Colonic mucosa (tissue), 4 donors: ENCODE data around the gene RASSF4. TPM values are rescaled to one million over a fixed set of nuclear protein-coding genes. Genes with fewer than 3 reads are reported as not detected.

Source experiments
- DNase-seq: peaks from one replicate; pipeline ENCODE4 v3.0.0-alpha.2; 2020
- H3K27ac ChIP-seq: fragments of 200-600 bp; one replicate; pipeline ENCODE4 v1.8.0; 2021
- H3K27me3 ChIP-seq: fragments of 200-600 bp; one replicate; pipeline ENCODE4 v1.8.0; 2021
- H3K36me3 ChIP-seq: fragments of 200-600 bp; one replicate; pipeline ENCODE4 v1.8.0; 2021
- H3K4me1 ChIP-seq: fragments of 200-600 bp; one replicate; pipeline ENCODE4 v1.8.0; 2021; ENCODE audit warnings: mild to moderate bottlenecking
- H3K4me3 ChIP-seq: fragments of 200-600 bp; one replicate; pipeline ENCODE4 v1.8.0; 2021
- H3K9ac ChIP-seq, 2 donors: one replicate each; pipeline ENCODE4 v1.7.0; 2013; ENCODE audit warnings: control low read depth in 2 of 2, low read depth in 2 of 2, low read length in 2 of 2
- H3K9me3 ChIP-seq: fragments of 200-600 bp; one replicate; pipeline ENCODE4 v1.8.0; 2021
- CTCF ChIP-seq: fragments of 200-600 bp; IDR thresholded peaks from one replicate; pipeline ENCODE4 v1.8.0; 2022; ENCODE audit warnings: antibody characterized with exemption, mild to moderate bottlenecking
- intact Hi-C: fragments of 100-400 bp; cut with DNase I; formaldehyde crosslinking; loops from one replicate; pipeline ENCODE4 v1.14.1; 2022
- total RNA-seq, 2 donors: library from RNA; stranded (reverse); fragmentation: NEBNext Ultra II Directional in 1 of 2; extraction: Animal tissue kit (Norgen Biotek cat#: 25700) in 1 of 2; gene quantifications; one replicate each; pipeline ENCODE4 v1.2.1, GENCODE V29; 2021
- donor health status: healthy.
- donor health status: DM: no; HTN: no; CAD: no.
- donor health status: DM: no; HTN: no; CAD: no.

The RASSF4 gene
- total RNA-seq, 2 donors from 2014 or later = 13.1 to 19.9 TPM

GRCh38 chr10:45015590-45015989 lies 56.0 kb downstream of the RASSF4 start:
- Histone ChIP-seq H3K9ac (no peak overlapping the region), H3K36me3 (no peaks in the 10 kb centered on the region), H3K4me1 (no peaks in the 10 kb centered on the region), H3K9me3 (no peaks in the 10 kb centered on the region), H3K27ac (no peak overlapping the region), H3K27me3 (no peaks in the 10 kb centered on the region), H3K4me3 (no peak overlapping the region)
- no peak for TF ChIP-seq CTCF
- DNase-seq = no peak
- intact Hi-C loops = no loop called here

DNA sequence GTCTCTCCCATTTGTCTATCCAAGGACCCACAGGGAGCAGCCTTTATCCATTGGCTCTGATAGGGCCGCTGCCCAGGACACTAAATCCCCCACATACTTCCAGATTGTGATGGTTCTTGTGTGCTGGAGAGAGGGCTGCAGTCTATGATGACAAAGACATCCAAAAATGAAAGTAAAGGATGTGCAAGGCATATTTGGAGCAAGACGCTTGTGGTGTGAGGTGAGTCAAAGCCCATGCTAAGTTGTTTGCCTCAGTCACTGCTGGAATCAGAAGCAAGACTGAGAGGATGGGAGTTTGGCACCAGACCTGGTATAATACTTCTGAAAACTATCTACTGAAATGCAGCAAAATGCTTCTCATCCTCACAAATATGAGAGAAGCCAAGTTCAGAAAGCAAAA lies 63.8 kb downstream of the RASSF4 start:
- no peak for TF ChIP-seq CTCF
- no peaks in the 10 kb centered on the region for H3K9me3 ChIP-seq
- intact Hi-C loops = no loop called here

GRCh38 chr10:45034301-45034700 lies 74.7 kb downstream of the RASSF4 start:
- DNase-seq = no peak
- Histone ChIP-seq H3K27ac (no peak overlapping the region), H3K4me3 (no peak overlapping the region), H3K9ac (no peak overlapping the region), H3K9me3 (no peaks in the 10 kb centered on the region), H3K4me1 (no peaks in the 10 kb centered on the region), H3K27me3 (no peaks in the 10 kb centered on the region), H3K36me3 (no peaks in the 10 kb centered on the region)
- TF ChIP-seq CTCF = no peak
- intact Hi-C loops = no loop called here

More for the DNA sequence above, 63.8 kb downstream of the RASSF4 start:
- no peak overlapping the region for H3K4me3 ChIP-seq
- H3K27me3 ChIP-seq = no peaks in the 10 kb centered on the region
- no peak overlapping the region for H3K27ac ChIP-seq
- H3K36me3 ChIP-seq = no peaks in the 10 kb centered on the region
- no peak for DNase-seq
- H3K4me1 ChIP-seq = no peaks in the 10 kb centered on the region
- no peak overlapping the region for H3K9ac ChIP-seq

DNA sequence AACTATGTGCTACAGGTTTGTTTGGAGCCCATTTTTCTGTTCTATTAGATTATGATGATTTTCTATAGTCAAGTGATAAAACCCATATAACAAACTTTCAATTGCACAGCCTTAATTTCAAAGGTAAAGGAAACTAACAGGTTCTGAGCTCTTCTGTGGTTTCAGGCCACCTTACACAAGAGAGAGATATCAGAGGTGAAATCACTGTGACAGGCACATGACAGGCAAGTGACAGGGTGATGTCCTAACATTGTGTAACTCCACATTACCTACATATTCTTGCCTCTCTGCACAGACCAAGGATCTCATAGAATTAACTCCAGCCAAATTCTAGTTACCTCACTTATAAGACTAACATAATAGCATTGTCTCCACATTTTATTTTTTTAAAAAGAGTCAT lies 76.1 kb downstream of the RASSF4 start:
- DNase-seq = no peak
- H3K9ac ChIP-seq = no peak overlapping the region
- intact Hi-C loops = no loop called here
- H3K27ac ChIP-seq = no peak overlapping the region
- no peaks in the 10 kb centered on the region for H3K36me3 ChIP-seq
- no peaks in the 10 kb centered on the region for H3K27me3 ChIP-seq
- no peak overlapping the region for H3K4me3 ChIP-seq
- H3K9me3 ChIP-seq = no peaks in the 10 kb centered on the region
- no peaks in the 10 kb centered on the region for H3K4me1 ChIP-seq
- TF ChIP-seq CTCF = no peak

- Histone ChIP-seq H3K9ac (no peak overlapping the region), H3K27ac (no peak overlapping the region), H3K27me3 (no peaks in the 10 kb centered on the region), H3K4me1 (no peaks in the 10 kb centered on the region), H3K4me3 (no peak overlapping the region), H3K36me3 (no peaks in the 10 kb centered on the region), H3K9me3 (no peaks in the 10 kb centered on the region)
- DNase-seq = no peak
- no peak for TF ChIP-seq CTCF
- intact Hi-C loops = no loop called here
These were observed 81.4 kb downstream of the RASSF4 start for GRCh38 chr10:45040921-45041542.
